ENCODE results near the gene HLA-F.

HLA-F gene

DNA sequence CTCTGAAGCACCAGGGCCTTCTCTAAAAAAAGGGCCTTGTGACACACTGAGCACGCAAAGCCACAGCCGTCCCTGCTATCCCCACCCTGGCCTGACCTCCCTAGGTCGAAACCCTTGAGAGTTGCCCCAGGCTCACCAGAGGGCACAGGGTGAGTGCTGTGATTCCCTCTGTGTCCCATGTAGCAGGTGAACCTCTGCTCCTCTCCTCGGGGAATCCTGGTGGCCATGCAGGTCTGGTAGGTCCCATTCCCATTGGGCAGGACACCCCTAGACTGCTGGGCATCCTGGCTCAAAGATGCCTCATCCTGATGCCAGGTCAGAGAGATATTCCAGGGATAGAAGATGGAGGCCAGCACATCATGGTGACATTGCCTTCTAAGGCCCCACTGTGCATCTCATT, 20.9 kb downstream of the HLA-F start:
- no peak for DNase-seq (ENCODE audit: low spot score)

DNA sequence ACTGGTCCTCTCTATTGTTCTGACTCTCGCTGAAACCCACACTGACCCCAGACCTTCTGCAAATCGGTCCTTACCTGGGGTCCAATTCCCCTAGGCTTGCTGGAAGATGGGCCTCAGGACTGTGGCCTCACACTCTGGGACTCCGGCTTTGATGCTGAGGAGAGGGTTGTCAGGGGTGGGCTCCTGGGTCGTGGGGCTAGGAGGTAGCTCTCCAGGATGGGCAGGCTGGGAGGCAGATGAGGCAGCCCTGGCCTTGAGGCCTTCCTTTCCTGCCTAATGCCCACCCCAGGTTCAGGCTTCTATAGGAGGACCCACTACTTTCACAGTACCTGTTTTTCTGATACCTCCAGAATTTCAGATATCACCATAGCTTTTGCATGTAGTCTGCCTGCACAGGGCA, 21.4 kb downstream of the HLA-F start:
- no peak for DNase-seq (ENCODE audit: low spot score)

DNA sequence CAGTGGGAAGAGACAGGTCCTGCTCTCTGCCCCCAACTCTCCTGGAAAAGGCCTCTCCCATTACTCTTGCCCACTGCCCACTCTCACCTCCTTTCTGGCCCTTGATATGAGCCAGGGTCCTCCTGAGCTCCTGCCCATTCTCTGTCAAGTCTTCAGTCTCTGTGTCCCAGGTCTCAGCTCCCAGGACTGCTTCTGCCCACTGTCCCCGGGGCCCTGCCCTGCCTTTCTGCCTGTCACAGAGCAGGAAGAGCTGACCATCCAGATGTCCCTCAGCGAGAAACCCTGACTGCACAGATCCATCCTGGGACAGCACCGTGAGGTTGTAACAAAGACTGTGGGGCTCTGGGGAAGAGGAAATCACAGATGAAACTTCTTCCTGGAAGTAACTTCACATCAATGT, 22.2 kb downstream of the HLA-F start:
- DNase-seq (ENCODE audit: low spot score) = no peak

DNA sequence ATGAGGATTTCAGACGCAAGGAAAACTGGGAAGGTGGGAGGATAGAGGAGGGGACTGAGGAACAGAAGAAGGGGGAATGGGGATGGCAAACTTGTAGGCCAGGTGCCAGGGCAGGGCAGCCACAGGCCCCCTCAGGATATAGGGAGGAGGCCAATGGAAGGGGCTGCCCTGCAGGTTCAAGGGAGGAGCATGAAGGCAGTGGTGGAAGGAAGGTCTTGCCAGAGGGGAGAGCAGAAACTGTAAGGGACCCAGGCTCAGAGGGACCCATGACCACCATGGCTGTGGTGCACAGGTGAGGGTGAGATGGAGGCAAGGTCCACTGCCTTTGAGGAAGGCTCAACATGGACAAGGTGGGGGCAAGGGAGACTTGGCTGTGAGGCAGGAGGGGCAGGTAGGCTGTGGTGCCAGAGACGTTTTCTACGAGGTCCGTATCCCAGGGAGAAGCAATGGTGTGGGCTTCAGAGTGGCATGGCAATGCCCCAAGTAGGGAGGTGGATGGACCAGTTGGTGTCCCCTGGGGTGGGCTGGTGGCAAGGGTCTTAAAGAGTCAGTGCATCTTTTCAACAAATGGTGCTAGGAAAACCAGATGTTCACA, 22.7 kb downstream of the HLA-F start:
- no peak for DNase-seq (ENCODE audit: low spot score)

DNA sequence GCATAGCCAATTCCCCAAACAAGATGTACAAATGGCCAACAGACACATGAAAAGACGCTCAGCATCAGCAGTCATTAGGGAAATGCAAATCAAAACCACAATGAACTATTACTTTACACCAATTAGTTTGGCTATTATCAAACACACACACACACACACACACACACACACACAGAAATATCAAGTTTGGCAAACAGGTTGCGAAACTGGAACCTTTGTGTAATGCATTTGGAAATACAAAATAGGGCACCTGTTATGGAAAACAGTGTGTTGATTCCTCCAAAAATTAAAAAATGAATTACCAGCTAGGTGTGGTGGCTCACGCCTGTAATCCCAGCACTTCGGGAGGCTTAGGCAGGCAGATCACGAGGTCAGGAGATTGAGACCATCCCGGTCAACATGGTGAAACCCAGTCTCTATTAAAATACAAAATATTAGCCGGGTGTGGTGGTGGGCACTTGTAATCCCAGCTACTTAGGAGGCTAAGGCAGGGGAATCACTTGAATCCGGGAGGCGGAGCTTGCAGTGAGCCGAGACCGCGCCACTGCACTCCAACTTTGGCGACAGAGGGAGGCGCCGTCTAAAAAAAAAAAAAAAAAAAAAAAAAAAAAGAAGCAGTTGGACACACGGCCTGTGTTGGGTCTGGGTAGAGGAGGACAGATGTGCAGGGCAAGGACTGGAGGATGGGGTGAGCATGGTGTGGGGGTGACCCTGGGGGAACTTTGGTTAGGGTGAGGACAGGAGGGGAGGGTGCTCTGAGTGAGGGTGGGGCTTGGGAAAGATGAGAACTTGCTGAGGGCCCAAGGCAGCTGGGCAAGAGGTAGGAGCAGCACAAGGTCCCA, 23.8 kb downstream of the HLA-F start:
- no peak for DNase-seq (ENCODE audit: low spot score)

DNA sequence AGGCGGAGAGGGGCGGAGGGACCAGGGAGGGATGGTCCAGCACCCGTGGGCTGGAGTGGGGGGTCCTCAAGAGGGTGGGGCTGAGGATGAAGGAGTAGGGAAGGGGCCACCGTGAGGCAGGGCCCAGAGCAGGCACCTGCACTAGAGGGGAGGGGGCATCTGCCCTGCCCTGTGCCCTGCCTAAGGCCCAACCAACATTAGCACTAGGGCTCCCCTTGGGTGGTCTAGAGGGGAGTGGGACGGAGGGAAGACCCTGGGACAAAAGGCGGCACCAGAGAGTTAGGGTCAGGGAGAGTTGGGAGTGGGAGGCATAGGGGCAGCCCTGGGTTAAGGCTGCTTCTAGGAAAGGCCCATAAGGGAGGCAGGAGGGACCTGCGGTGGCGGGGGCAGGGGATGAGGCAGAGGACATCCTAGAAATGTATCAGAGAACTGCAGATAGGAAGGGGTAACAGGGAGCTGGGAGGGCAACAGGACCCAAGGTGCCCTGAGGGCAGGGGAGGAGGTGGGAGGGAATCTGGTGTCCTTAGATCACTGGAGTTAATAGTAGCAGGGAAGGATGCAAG, 24.5 kb downstream of the HLA-F start:
- DNase-seq (ENCODE audit: low spot score) = no peak

DNA sequence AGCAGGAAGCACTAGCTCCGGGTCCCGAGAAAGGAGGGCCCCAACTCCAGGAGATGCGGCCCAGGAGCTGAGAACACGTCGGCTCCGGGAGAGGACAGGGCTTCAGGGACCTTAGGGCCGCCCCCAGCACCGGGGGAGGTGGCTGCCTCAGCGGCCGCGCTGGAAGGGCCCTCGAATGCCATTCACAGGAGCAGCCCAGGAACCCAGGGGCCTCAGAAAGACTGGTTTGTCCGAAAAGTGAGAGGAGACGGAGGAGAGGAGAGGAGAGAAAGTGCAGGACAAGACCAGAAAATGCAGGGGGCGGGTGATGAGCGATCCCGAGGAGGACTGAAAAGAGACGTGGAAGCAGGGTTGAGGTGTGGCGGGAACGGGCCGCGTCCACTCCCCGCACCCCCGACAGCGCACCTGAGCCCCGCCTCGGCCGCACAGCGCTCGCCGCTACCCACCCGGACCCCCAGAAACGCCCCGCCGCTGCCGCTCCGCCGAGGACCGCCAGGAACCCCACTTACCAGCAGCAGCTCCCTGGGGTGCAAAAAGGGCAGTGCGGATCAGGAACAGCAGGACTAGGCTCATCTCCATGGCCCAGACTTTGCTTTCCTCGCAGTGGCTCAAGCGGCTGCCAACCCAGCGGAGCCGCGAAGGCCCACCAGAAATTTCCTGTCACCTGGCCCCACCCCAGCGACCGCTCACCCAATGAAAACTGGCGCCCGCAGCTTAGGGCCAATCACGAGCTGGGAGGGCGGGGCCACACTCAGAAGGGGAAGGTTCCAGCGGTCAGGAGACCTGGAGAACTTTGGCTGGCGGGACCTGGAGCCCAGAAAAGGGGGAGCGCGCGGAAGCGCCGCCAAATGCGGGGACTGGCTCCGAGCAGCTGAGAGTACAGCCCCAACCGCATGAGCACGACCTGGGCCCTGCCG, 25.4 kb downstream of the HLA-F start:
- peak; percentile 92 for DNase-seq (ENCODE audit: low spot score)

DNA sequence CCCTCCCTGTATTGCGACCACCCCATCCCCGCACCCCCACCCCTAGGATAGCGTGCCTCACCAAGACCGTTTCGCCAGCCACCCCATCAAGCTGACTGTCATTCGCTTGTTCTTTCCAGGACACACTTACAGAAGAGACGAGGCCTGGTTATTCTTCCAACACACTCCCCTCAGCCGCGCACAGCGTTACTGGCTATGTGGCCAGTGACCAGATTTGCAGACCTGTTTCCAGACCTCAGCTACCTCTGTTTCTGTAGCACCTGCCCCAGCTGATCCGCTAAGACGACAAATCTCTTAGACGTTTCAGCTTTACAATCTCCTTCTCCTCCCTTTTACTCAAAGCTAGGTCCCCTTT, 26.1 kb downstream of the HLA-F start:
- no peak for DNase-seq (ENCODE audit: low spot score)

DNA sequence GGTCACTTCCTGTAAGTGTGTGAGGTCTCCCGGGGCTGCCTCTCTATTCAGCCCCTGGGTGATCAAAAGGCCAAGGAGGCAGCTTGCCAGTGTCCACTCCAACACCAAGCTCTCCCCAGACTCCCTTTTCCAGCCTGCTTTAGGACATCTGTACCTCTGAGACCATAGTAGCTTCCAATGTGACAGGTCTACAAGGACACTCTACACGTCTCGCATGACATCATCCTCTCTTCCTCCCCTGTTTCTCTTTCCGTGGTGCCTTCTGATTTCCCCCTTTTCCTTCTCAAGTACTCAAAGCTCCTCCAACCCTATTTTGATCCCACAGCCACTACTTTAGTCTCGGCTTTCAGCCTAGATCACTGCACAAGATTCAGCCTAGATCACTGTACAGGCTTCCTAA, 26.4 kb downstream of the HLA-F start:
- no peak for DNase-seq (ENCODE audit: low spot score)

DNA sequence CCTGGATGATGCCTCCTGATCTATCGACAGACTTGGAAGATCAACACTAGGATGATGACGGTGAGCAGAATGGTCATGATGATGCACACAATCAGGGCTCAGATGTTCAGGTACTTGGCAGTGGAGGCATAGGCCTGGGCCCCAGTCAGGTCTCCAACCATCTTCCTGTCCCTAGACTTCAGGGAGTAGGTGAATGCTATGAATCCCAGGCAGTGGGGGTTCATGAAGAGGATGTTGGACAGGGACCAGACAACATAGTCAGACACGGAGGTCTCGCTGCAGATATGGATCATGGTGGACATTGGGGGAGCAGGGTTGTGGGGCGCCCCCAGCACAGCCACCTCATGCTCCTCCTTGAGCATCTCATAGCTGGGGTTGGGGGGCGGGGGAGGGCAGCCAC, 27.5 kb downstream of the HLA-F start:
- DNase-seq (ENCODE audit: low spot score) = no peak

DNA sequence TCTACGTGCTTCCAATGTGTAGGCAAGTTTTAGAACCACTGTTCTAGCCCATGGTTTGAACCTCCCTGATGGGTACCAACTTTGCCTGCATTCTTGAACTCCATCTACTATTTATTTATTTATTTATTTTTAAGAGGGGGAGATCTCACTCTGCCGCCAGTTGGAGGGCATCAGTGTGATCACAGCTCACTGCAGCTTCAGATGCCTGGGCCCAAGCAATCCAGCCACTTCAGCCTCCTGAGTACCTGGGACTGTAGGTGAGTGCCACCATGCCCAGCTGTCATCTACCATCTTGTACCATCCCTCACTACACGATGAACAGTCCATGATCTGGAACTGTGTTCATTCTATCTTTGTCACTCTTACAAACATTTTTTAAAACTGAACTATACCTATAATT, 28.2 kb downstream of the HLA-F start:
- DNase-seq (ENCODE audit: low spot score) = no peak

DNA sequence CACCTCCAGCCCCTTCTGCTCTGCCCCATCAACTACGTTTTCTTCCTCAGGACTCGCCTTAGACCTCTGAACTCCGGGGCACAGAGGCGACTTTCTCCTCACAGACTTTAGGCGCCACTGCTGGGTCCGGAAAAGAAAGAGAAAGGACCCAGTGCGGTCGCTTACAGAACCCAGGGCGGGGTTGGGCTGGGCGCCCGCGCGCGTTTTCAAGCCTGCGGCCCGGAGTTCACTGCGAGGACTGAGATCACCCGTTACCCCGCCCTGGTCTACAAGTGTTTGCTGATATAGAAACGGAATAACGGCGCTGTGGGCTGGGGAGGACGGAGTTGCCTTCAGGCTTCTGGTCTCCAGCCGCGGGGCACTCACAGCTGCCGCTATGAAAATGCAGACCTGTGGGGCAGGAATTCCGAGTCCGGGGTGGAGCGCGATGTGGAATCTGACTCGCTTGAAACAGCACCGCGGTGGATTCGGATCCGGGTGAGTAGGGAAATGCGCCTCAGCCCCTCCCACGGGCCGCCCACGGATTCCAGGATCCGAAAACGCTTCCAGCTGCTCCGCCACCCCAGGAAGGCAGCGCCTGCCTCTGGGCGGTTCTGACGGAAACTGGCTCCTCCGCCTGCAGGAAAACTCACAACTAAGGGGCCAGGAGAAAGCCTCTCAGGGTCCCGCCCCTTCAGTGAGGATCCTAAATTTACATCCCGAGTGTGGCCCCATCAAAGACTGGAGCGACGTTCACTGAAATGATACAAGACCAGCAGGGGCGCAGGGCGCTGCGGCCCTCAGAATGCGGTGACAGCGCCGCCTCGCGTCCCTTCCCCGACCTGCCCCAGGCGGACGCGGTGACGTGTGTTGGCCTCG, 29.4 kb downstream of the HLA-F start:
- DNase-seq (ENCODE audit: low spot score) = peak; percentile 88

DNA sequence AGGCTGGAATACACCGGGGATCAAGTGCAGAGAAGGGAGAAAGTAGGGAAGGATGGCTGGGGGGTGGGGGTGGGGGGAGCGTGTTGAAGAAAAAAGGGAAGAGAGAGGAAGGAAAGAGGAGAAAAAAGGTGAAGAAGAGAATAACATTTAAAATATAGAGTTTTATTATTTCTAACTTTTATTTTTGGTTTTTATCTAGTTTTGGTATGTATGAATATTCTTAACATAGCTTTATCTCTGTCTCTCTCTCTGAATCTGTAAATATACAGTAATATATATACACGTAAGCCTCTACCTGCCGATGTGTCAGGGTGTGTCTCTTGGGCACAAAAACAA, 30.0 kb downstream of the HLA-F start:
- no peak for DNase-seq (ENCODE audit: low spot score)

DNA sequence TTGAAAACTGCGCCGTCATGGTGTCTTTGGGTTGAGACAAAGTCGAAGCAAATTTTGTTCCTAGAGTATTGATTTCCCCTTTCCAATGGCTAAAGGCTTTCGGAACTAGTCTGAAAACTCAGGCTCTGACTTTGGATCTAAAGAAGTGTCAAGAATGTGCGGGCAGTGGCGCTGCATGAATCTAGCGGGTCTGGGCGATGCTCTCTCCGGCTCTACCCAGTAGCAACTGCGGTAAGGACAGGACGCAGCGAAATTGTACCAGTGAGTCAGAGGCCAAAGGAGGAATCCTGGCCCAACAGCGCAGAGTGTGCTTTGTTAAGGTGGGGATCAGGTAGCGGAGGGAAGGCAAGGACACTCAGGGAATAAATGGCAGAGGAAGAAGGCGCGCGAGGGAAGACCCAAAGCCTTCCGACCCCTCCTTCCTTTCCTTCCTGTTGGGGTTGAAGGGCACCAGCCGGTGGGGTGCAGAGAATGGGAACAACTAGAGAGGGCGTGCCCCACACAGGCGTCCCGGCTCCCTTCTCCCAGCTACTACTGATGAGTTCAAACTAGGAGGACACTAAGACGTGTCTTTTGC, 32.1 kb downstream of the HLA-F start:
- no peak for DNase-seq (ENCODE audit: low spot score)

DNA sequence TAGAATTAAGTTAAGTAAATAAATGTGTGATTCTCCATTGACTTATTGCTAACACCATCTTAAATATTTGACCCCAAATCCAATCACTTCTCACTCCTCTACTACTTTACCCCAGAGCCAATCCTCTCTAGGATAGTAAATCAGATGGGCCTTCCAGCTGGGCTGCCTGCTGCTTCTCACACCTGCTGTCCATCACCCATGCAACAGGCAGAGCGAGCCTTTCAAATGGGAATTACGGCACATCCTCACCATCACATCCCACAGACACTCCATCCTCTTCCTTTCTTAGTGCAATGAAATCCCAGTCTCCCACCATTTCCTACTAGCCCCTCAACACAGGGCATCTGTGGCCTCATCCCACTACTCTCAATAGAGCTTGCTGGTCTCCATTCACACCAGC, 34.0 kb downstream of the HLA-F start:
- DNase-seq (ENCODE audit: low spot score) = no peak

DNA sequence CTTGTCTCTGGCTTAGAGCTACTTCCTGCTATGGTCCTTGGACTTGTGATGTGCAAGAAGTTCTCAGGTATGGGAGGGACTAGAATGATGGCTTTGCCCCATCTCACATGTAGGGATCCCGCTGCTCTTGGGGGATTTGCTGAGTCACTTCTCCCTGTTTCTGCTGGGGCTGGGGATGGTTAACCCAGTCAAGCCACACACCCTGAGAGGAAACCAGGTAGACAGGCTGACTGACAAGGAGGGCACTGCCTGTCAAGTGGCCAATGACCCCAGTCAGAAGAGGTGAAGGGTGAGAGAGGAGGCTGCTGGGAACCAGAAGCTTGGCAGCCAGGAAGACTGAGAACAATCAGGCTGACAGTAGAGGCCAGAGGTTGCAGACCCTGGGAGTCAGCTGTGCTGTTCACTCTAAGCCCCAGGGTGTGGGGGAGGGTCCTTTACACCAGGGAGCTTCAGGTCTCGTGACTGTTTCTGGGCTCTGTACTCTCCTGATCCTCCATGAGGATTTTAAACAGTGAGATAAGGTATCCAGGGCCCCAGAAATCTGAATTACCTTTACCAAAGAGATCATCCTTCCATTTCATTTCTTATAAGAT, 34.6 kb downstream of the HLA-F start:
- no peak for DNase-seq (ENCODE audit: low spot score)

DNA sequence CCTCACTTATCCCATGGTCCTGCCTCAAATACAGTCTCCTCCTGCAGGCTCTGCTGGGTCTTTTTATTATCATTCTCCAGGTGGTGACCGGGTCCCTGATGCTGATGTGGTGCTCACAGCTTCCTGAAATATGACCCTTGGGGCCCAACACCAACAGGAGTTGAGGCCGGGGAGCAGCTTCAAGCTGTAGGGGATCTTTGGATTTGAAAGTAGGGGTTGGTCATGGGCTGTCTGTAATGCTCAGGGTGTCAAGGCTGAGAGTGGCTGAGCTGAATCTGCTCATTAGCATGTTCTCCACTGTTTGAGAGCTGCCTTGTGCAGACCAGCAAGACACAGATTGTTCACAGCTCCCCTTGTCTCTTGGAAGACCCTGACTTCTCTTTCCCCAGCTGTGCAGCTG, 35.5 kb downstream of the HLA-F start:
- DNase-seq (ENCODE audit: low spot score) = no peak

DNA sequence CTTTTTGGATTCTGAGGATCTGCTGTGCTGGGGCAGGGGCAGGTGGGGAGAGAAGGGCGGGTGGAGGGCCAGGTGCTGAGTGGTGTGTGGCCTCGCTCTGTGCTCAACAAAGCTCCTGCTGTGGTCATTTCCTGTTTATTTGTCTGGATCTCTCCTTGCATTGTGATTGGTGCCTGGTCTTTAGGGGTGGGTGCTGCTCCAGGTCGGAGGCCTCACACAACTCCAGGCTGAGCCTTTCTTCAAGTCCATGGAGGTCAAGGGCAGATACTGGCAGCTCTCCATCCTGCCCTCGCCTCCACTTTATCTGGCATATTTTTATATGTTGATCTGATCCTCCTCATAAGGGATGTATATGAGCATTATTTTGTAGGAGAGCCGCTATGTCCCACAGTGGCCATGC, 36.2 kb downstream of the HLA-F start:
- no peak for DNase-seq (ENCODE audit: low spot score)

DNA sequence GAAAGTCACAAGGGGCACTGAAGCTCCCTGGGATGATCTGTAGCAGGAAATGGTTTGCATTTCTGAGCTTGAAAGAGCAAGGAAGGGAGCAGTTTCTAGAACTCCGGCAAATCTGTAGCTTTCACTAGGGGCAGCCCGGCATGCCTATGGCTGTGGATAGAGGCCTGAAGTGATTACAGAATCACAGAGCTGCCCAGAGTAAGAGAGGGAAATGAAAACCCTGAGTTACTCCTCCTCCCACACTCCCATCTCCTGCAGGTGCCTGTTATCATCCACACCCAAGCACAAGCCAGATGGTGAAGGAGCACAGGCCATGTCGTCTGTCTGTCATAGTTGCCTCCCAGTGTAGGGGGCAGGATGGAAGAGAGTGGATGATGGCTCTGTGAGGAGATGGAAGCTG, 37.1 kb downstream of the HLA-F start:
- no peak for DNase-seq (ENCODE audit: low spot score)

DNA sequence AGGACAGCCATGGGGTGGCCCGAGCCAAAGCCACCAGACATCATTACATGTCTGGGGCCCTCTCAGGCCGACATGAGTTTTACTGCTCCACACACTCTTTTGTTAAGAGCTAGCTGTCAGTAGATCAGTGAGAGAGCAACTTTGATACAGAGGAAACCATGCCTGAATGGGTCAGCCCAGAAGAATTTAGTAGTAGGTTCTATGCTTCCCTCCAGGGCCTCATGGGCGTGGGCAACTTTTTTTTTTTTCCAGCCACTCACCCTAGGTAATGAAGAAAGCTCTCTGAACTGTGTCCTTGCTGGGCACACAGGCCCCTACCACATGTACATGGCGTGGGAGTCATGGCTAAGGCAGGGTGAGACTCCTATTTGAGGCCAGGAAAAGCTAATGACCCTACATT, 38.8 kb downstream of the HLA-F start:
- DNase-seq (ENCODE audit: low spot score) = no peak

DNA sequence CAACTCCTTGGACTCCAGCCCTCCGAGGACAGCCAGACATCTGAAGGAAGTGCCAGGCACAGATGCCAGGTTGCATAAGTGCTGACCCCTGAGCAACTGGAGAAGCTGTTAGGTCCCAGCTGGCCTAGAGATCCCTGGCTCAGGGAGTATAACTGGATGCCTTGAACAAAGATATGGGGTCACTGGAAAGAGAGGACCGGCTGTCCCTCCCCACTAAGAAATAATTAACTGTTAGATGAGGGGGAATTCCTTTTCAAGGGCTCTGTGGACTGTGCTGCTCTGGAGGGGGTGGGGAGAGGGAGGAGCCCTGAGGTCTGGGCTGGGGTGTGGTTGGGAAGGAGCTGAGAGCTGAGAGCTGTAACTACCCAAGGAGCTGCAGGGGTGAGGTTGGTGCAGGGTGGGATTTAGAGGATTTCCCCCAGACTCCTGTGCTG, 39.6 kb downstream of the HLA-F start:
- DNase-seq (ENCODE audit: low spot score) = no peak
